SK-N-SH (cell line): Measurements from ENCODE around the gene MB. TPM values are rescaled to one million over a fixed set of nuclear protein-coding genes. Genes with fewer than 3 reads are reported as not detected.
A peak's percentile ranks its signal among the peaks of the same experiment; 100 is the strongest.

Source experiments
- CTCF ChIA-PET: fragments of 300-600, 350-600 bp; formaldehyde crosslinking; extraction: SDS; loops from one replicate; lab custom pipeline; 2021; lab: Yijun Ruan, JAX
- POLR2A ChIA-PET: fragments of 350-600 bp; sonication (Branson Sonifier 250); formaldehyde crosslinking; extraction: SDS; loops from one replicate; lab custom pipeline; 2020; ENCODE audit warnings: antibody characterized with exemption, inconsistent platforms; lab: Yijun Ruan, JAX
- DNase-seq: peaks from one replicate; pipeline ENCODE4 v3.0.0; 2012
- H2AFZ ChIP-seq: fragments of 200-600 bp; sonication (generic); 2 replicates; pipeline ENCODE4 v1.8.1; 2016; ENCODE audit warnings: antibody characterized with exemption, mild to moderate bottlenecking, low read depth
- H3F3A ChIP-seq: fragments of 200-600 bp; sonication (generic); replicated peaks from 2 replicates; pipeline ENCODE3; 2016; ENCODE audit warnings: antibody characterized with exemption, mild to moderate bottlenecking; ENCODE audit not compliant: insufficient read depth
- H3K27ac ChIP-seq, 2 experiments: fragments of 200-500 bp in 1 of 2; fragments of 200-600 bp in 1 of 2; sonication (Bioruptor generic) in 1 of 2; sonication (generic), shearing (Covaris generic) in 1 of 2; 2 replicates each; pipeline versions ENCODE4 v1.5.1 to v1.6.1; 2014 to 2016; ENCODE audit warnings: low read depth in 2 of 2, inconsistent platforms in 1 of 2, low read length in 1 of 2, mild to moderate bottlenecking in 1 of 2, mixed read lengths in 1 of 2
- H3K27me3 ChIP-seq: fragments of 200-600 bp; sonication (generic), shearing (Covaris generic); 2 replicates; pipeline ENCODE4 v1.6.1; 2016; ENCODE audit warnings: mixed run types; ENCODE audit not compliant: insufficient read depth
- H3K36me3 ChIP-seq, 2 experiments: fragments of 200-500 bp in 1 of 2; fragments of 200-600 bp in 1 of 2; sonication (Bioruptor generic) in 1 of 2; sonication (generic) in 1 of 2; replicated peaks in 1 of 2; 2 replicates each; pipeline versions ENCODE3 to v1.5.1; 2014 to 2016; ENCODE audit warnings: low read length in 1 of 2, mild to moderate bottlenecking in 1 of 2; ENCODE audit not compliant: insufficient read depth in 2 of 2, control insufficient read depth in 1 of 2
- H3K4me1 ChIP-seq, 2 experiments: fragments of 200-500 bp in 1 of 2; fragments of 200-600 bp in 1 of 2; sonication (Bioruptor generic) in 1 of 2; sonication (generic), shearing (Covaris generic) in 1 of 2; 2 replicates each; pipeline versions ENCODE4 v1.5.1 to v1.6.1; 2014 to 2016; ENCODE audit warnings: low read depth in 1 of 2, low read length in 1 of 2, mixed run types in 1 of 2; ENCODE audit not compliant: insufficient read depth in 2 of 2, control insufficient read depth in 1 of 2
- H3K4me2 ChIP-seq: fragments of 200-600 bp; sonication (generic), shearing (Covaris generic); 2 replicates; pipeline ENCODE4 v1.6.1; 2017; ENCODE audit warnings: mixed run types
- H3K4me3 ChIP-seq, 2 experiments: fragments of 200-500 bp in 1 of 2; fragments of 200-600 bp in 1 of 2; sonication (Bioruptor generic) in 1 of 2; sonication (generic), shearing (Covaris generic) in 1 of 2; 2 replicates each; pipeline versions ENCODE4 v1.5.1 to v1.8.1; 2014 to 2016; ENCODE audit warnings: low read depth in 2 of 2, inconsistent platforms in 1 of 2, low read length in 1 of 2, mild to moderate bottlenecking in 1 of 2, mixed read lengths in 1 of 2, moderate library complexity in 1 of 2
- H3K79me2 ChIP-seq: fragments of 200-600 bp; sonication (generic); 2 replicates; pipeline ENCODE4 v1.8.1; 2017; ENCODE audit warnings: mild to moderate bottlenecking; ENCODE audit not compliant: insufficient read depth
- H3K9ac ChIP-seq: fragments of 200-600 bp; sonication (generic); 2 replicates; pipeline ENCODE4 v1.6.1; 2017; ENCODE audit warnings: mixed run types
- H3K9me2 ChIP-seq: fragments of 200-600 bp; sonication (generic); 2 replicates; pipeline ENCODE4 v1.6.1; 2017; ENCODE audit warnings: mixed run types
- H3K9me3 ChIP-seq: fragments of 200-600 bp; sonication (generic); 2 replicates; pipeline ENCODE4 v1.6.1; 2017; ENCODE audit warnings: mixed run types, mild to moderate bottlenecking, moderate library complexity
- H4K20me1 ChIP-seq: fragments of 200-600 bp; sonication (generic); 2 replicates; pipeline ENCODE4 v1.6.1; 2017; ENCODE audit warnings: mild to moderate bottlenecking, mixed run types; ENCODE audit not compliant: insufficient read depth
- CHD2 ChIP-seq: fragments of 150-350 bp; IDR thresholded peaks from 2 replicates; pipeline ENCODE4 v1.6.1; 2018; ENCODE audit warnings: low read length; ENCODE audit not compliant: partially characterized antibody
- CTCF ChIP-seq: fragments of 200-600 bp; sonication (generic); IDR thresholded peaks from 2 replicates; pipeline ENCODE4 v1.6.1; 2017; ENCODE audit warnings: antibody characterized with exemption, mild to moderate bottlenecking, moderate library complexity
- EP300 ChIP-seq, 2 experiments: IDR thresholded peaks; 2 replicates each; pipeline versions ENCODE4 v1.4.0 to v1.6.1; 2012; ENCODE audit warnings: borderline replicate concordance in 1 of 2, low read depth in 1 of 2, low read length in 1 of 2
- EZH2phosphoT487 ChIP-seq: fragments of 200-600 bp; sonication (generic); IDR thresholded peaks from 2 replicates; pipeline ENCODE4 v1.6.1; 2017; ENCODE audit warnings: low read depth, mixed run types, mild to moderate bottlenecking, antibody characterized with exemption, moderate library complexity, borderline replicate concordance
- FOXJ3 ChIP-seq: sonication (generic); formaldehyde crosslinking; IDR thresholded peaks from 2 replicates; pipeline ENCODE4 v1.5.1; 2020; ENCODE audit warnings: mild to moderate bottlenecking, missing genetic modification reagents
- FOXM1 ChIP-seq: IDR thresholded peaks from 2 replicates; pipeline ENCODE4 v1.4.0; 2012; ENCODE audit warnings: low read depth, mild to moderate bottlenecking
- GABPA ChIP-seq: IDR thresholded peaks from 2 replicates; pipeline ENCODE4 v1.4.0; 2012; ENCODE audit warnings: low read depth, mild to moderate bottlenecking
- GATA2 ChIP-seq: sonication (generic); formaldehyde crosslinking; IDR thresholded peaks from 2 replicates; pipeline ENCODE4 v1.5.0; 2020; ENCODE audit warnings: mild to moderate bottlenecking, missing genetic modification reagents
- MAX ChIP-seq: IDR thresholded peaks from 2 replicates; pipeline ENCODE4 v1.4.0; 2012; ENCODE audit warnings: low read depth
- MEF2A ChIP-seq: IDR thresholded peaks from 2 replicates; pipeline ENCODE4 v1.4.0; 2012; ENCODE audit warnings: low read depth, borderline replicate concordance
- NFIC ChIP-seq: IDR thresholded peaks from 2 replicates; pipeline ENCODE4 v1.4.0; 2012; ENCODE audit warnings: borderline replicate concordance
- POLR2AphosphoS5 ChIP-seq: IDR thresholded peaks from 2 replicates; pipeline ENCODE4 v1.6.1; 2012; ENCODE audit warnings: low read depth, low read length
- RAD21 ChIP-seq: IDR thresholded peaks from 2 replicates; pipeline ENCODE4 v1.6.1; 2012; ENCODE audit warnings: mild to moderate bottlenecking, low read length
- RFX5 ChIP-seq: IDR thresholded peaks from 2 replicates; pipeline ENCODE4 v1.6.1; 2012; ENCODE audit warnings: mild to moderate bottlenecking, improper control_type of control experiment, low read length
- RXRA ChIP-seq: IDR thresholded peaks from 2 replicates; pipeline ENCODE4 v1.4.0; 2012; ENCODE audit warnings: low read depth, mild to moderate bottlenecking, borderline replicate concordance
- TCF12 ChIP-seq: IDR thresholded peaks from 2 replicates; pipeline ENCODE4 v1.4.0; 2012
- ZBTB33 ChIP-seq: IDR thresholded peaks from 2 replicates; pipeline ENCODE4 v1.4.0; 2012; ENCODE audit warnings: low read depth, borderline replicate concordance
- WGBS: methylation state at CpG from one replicate; pipeline ENCODE4 v1.1.6; 2017; ENCODE audit warnings: low lambda C conversion rate; 5-methylcytosine and 5-hydroxymethylcytosine counted together
- polyA plus RNA-seq, 3 experiments: library from polyadenylated mRNA; depleted of rRNA; stranded (reverse); fragments of >200 nt; gene quantifications; 2 replicates each; pipeline ENCODE4 v1.2.3, GENCODE V29; 2012
- TF ChIP-seq, protein P1 (sequence below): IDR thresholded peaks from 2 replicates; pipeline ENCODE4; 2012
- TF ChIP-seq, protein P2 (sequence below): IDR thresholded peaks from 2 replicates; pipeline ENCODE4 v1.6.1; 2012; ENCODE audit warnings: mild to moderate bottlenecking, low read depth, low read length, moderate library complexity

Gene MB
- polyA plus RNA-seq, 1 of the 3 experiments (the other 2 are of a cell fraction) = 0.95 TPM

GRCh38 chr22:35604621-35605368, 12.3 kb downstream of the MB start (continued):
- no peak for TF ChIP-seq CTCF
- no peak for TF ChIP-seq EZH2phosphoT487
- TF ChIP-seq RFX5 = no peak
- 0 out of 2 replicates have a peak, but pooled peaks have one; percentile 27 for TF ChIP-seq FOXJ3
- TF ChIP-seq EP300 (IDR thresholded peaks at IDR 0.05; ENCODE audit: borderline replicate concordance in 1 of 2, low read depth in 1 of 2, low read length in 1 of 2) = peak in 1 of 2 experiments; percentile 46; a peak in 2 of 4 replicates
- TF ChIP-seq MAX = no peak
- TF ChIP-seq RXRA = no peak
- no peak for TF ChIP-seq POLR2AphosphoS5
- peak; percentile 72 for TF ChIP-seq GATA2
- TF ChIP-seq TCF12 = peak; percentile 59
- TF ChIP-seq GABPA = no peak
- peak; percentile 40; the same call in 1 of the 2 replicates for TF ChIP-seq NFIC
- TF ChIP-seq CHD2 = peak; percentile 50

- Histone ChIP-seq H3K4me2 (no peak overlapping the region), H3K4me1 (peaks cover 0 to 27% of the 10 kb centered on the region in 2 experiments; a peak in 2 of 4 replicates), H2AFZ (no peak overlapping the region), H3K4me3 (no peak overlapping the region), H3K9ac (no peak overlapping the region), H3K9me2 (no peaks in the 10 kb centered on the region), H3K27me3 (no peaks in the 10 kb centered on the region), H3K27ac (no peak overlapping the region), H3K36me3 (no peaks in the 10 kb centered on the region), H3F3A (peaks cover 3% of the 10 kb centered on the region), H4K20me1 (no peaks in the 10 kb centered on the region), H3K79me2 (no peaks in the 10 kb centered on the region), H3K9me3 (no peaks in the 10 kb centered on the region)
- WGBS = 73% methylated on average over 9 of the region's 9 CpGs
- no peak for TF ChIP-seq MEF2A
- TF ChIP-seq EP300 (IDR thresholded peaks at IDR 0.05; ENCODE audit: borderline replicate concordance in 1 of 2, low read depth in 1 of 2, low read length in 1 of 2) = no peak
- no peak for TF ChIP-seq RAD21
- TF ChIP-seq, protein P1, sequence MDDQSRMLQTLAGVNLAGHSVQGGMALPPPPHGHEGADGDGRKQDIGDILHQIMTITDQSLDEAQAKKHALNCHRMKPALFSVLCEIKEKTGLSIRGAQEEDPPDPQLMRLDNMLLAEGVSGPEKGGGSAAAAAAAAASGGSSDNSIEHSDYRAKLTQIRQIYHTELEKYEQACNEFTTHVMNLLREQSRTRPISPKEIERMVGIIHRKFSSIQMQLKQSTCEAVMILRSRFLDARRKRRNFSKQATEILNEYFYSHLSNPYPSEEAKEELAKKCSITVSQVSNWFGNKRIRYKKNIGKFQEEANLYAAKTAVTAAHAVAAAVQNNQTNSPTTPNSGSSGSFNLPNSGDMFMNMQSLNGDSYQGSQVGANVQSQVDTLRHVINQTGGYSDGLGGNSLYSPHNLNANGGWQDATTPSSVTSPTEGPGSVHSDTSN = no peak
- no peak for TF ChIP-seq GABPA
- TF ChIP-seq CHD2 = no peak
- no peak for TF ChIP-seq RFX5
- TF ChIP-seq TCF12 = no peak
- no peak for TF ChIP-seq FOXM1
- no peak for TF ChIP-seq MAX
- no peak for TF ChIP-seq ZBTB33
- no peak for TF ChIP-seq NFIC
- TF ChIP-seq, protein P2, sequence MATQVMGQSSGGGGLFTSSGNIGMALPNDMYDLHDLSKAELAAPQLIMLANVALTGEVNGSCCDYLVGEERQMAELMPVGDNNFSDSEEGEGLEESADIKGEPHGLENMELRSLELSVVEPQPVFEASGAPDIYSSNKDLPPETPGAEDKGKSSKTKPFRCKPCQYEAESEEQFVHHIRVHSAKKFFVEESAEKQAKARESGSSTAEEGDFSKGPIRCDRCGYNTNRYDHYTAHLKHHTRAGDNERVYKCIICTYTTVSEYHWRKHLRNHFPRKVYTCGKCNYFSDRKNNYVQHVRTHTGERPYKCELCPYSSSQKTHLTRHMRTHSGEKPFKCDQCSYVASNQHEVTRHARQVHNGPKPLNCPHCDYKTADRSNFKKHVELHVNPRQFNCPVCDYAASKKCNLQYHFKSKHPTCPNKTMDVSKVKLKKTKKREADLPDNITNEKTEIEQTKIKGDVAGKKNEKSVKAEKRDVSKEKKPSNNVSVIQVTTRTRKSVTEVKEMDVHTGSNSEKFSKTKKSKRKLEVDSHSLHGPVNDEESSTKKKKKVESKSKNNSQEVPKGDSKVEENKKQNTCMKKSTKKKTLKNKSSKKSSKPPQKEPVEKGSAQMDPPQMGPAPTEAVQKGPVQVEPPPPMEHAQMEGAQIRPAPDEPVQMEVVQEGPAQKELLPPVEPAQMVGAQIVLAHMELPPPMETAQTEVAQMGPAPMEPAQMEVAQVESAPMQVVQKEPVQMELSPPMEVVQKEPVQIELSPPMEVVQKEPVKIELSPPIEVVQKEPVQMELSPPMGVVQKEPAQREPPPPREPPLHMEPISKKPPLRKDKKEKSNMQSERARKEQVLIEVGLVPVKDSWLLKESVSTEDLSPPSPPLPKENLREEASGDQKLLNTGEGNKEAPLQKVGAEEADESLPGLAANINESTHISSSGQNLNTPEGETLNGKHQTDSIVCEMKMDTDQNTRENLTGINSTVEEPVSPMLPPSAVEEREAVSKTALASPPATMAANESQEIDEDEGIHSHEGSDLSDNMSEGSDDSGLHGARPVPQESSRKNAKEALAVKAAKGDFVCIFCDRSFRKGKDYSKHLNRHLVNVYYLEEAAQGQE = no peak
- ChIA-PET POLR2A (no interaction called here), CTCF (no interaction called here)
- no peak for DNase-seq
Observed at GRCh38 chr22:35601743-35602615, 15.2 kb downstream of the MB start.
